Motor neuron (in vitro differentiated cells): Measurements from ENCODE around the gene SEPTIN5. TPM values are rescaled to one million over a fixed set of nuclear protein-coding genes. Genes with fewer than 3 reads are reported as not detected.
A peak's percentile ranks its signal among the peaks of the same experiment; 100 is the strongest.

Source experiments
- ATAC-seq, 8 experiments: fragments of 200-7000 bp; cut with Tn5 transposase; replicated peaks in 6 of 8; 2 replicates each; pipeline ENCODE4 v1.8.0; 2021; ENCODE audit warnings: mild to moderate bottlenecking in 8 of 8, moderate library complexity in 8 of 8
- H3K27ac ChIP-seq, 2 donors: fragments of 250-450 bp; sonication (Bioruptor Pico); 2 replicates each; pipeline ENCODE4 v1.9.0; 2021; ENCODE audit warnings: antibody characterized with exemption in 2 of 2, mild to moderate bottlenecking in 2 of 2, moderate library complexity in 1 of 2
- H3K4me1 ChIP-seq, 2 donors: fragments of 250-450 bp; sonication (Bioruptor Pico); replicated peaks in 1 of 2; 2 replicates each; pipeline ENCODE4 v1.6.1; 2021; ENCODE audit warnings: antibody characterized with exemption in 2 of 2, mild to moderate bottlenecking in 2 of 2, moderate library complexity in 1 of 2
- H3K4me3 ChIP-seq, 5 donors: fragments of 250-450 bp; sonication (Bioruptor Pico); 2 replicates each; pipeline ENCODE4 v1.9.0; 2021; ENCODE audit warnings: antibody characterized with exemption in 5 of 5, mild to moderate bottlenecking in 5 of 5, moderate library complexity in 4 of 5
- WGBS, 10 experiments: fragments of 450-650 bp; shearing (Covaris generic); methylation state at CpG; one replicate each; pipeline ENCODE4 v1.0.0; 2022; 5-methylcytosine and 5-hydroxymethylcytosine counted together
- in situ Hi-C, 9 experiments: fragments of 400-800 bp; cut with MboI; loops; one replicate each; pipeline ENCODE4 v1.15.0; 2021; ENCODE audit warnings: low sequenced_read_pairs in 9 of 9, low pct_unique_long_range_greater_than_20kb in 2 of 9; ENCODE audit not compliant: unreplicated experiment in 9 of 9
- total RNA-seq, 8 experiments: library from RNA; unstranded; fragments of 300-600 nt; gene quantifications; 2 replicates each; pipeline versions ENCODE4 v1.2.3 to v1.2.4, GENCODE V29; 2022

SEPTIN5 gene
- total RNA-seq, 8 experiments from 2014 or later, result 10.4 to 70.3 (median 46.3) TPM

GRCh38 chr22:19713650-19714311, 522 bp upstream of the SEPTIN5 start:
- H3K4me3 ChIP-seq, result peak overlapping the region; percentile 40 to 90 (median 66)
- peak overlapping the region; percentile 9 to 40 for H3K27ac ChIP-seq
- in situ Hi-C loops, result loop anchor here in 1 of 9 experiments (25.0 kb wide), 1 partner anchor 199 kb away; no protein-coding TSS in a partner anchor
- ATAC-seq, result peak; percentile 2 to 44 (median 22)
- H3K4me1 ChIP-seq, result peaks cover 16 to 26% of the 10 kb centered on the region in 2 donors
- WGBS, 10 experiments, result 40 to 88% (median 45%) methylated on average over 1 to 14 of the region's 38 CpGs; no CpG with 5 or more reads in 5 of the 10 experiments

DNA sequence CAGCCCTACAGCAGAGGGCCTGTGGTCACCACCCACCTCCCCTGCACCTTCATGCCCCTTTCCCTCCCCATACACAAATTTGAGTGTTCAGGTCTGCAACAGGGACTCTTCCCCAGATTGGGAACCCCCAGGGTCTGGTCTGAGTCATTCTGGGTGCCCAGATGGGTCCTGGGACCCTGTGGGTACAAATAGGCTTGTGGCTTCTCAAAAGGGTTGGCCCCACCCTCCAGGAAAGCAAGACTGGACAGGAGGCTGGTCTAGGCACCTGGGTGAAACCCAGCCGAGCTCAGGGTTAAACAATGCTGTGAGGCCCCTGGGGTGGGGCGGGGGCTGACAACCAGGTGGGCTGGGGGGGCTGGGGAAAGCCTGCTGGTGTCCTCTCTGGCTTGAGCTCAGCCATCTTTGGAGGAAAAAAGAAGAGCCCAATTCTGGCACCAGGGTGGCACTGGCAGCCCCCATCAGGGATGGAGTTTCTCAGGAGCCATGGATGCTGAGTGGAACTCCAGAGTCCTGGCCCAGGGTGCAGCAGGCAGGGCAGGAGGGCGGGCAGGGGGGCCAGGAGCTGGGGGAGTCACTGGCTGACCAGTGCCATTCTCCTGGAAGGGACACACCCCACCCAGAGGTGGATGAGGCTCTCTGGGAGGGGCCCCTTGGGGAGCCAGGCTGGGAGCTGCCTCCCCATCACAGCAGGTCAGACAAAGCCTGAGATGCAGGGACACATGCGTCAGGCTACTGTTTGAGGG, 1.1 kb downstream of the SEPTIN5 start:
- peaks cover 20 to 23% of the 10 kb centered on the region in 2 donors for H3K4me1 ChIP-seq
- WGBS, 10 experiments, result 72 to 83% methylated on average over 1 to 2 of the region's 4 CpGs; no CpG with 5 or more reads in 8 of the 10 experiments

DNA sequence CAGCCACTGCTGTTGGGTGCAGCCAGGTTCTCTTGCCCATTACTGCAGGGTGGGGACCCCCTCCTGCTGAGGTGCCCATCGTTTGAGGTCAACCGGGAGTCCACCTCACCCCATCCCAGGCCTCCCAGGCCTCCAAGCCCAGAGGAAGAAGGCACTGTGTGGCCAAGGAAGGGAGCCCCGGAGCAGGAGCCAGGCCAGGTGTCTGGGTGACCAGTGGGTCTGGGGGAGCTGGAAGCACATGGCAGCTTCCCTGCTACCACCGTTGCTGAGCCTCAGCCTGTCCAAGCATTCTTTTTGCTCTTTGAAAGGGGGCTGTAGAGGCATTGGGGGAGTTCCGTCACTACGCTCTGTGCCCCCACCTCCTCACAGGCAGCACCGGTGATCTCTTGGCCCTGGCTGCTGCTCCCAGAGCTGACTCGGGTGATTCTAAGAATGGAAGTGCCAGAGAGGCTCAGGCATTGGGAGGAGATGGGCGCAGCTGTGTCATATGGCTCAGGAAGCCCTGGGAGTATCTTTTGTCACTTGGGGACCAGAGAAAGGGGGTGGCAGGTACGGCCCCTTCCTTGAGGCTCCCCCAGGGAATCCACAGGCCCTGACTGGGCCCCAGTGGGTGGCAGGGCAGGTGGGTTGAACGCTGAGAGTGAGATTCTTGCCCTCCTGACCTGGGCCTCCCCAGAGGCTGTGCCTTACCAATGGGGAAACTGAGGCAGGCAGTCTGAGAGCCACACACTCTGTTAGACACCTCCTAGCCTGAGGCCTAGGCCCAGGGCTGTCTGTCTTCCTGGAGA, 1.9 kb downstream of the SEPTIN5 start:
- Histone ChIP-seq H3K27ac (no peak overlapping the region), H3K4me3 (no peak overlapping the region), H3K4me1 (peaks cover 22 to 24% of the 10 kb centered on the region in 2 donors)
- in situ Hi-C loops, result loop anchor here in 1 of 9 experiments (25.0 kb wide), 1 partner anchor 196 kb away; no protein-coding TSS in a partner anchor
- ATAC-seq, result no peak
- 38 to 100% (median 90%) methylated on average over 2 to 6 of the region's 11 CpGs; no CpG with 5 or more reads in 5 of the 10 experiments for WGBS, 10 experiments

More for the DNA sequence above, 1.1 kb downstream of the SEPTIN5 start:
- Histone ChIP-seq H3K4me3 (peak overlapping the region; percentile 40 to 90 (median 66)), H3K27ac (peak overlapping the region in 1 of 2 donors; percentile 40)
- ATAC-seq, result no peak
- in situ Hi-C loops, result loop anchor here in 1 of 9 experiments (25.0 kb wide), 1 partner anchor 197 kb away; no protein-coding TSS in a partner anchor

- ATAC-seq, result no peak
- in situ Hi-C loops, result loop anchor here in 1 of 9 experiments (25.0 kb wide), 1 partner anchor 196 kb away; no protein-coding TSS in a partner anchor
- Histone ChIP-seq H3K4me1 (peaks cover 27 to 29% of the 10 kb centered on the region in 2 donors), H3K4me3 (no peak overlapping the region), H3K27ac (no peak overlapping the region)
- 100% methylated on average over 1 of the region's 1 CpG; no CpG with 5 or more reads in 9 of the 10 experiments for WGBS, 10 experiments
Measured at GRCh38 chr22:19716829-19717105, 2.5 kb downstream of the SEPTIN5 start.

DNA sequence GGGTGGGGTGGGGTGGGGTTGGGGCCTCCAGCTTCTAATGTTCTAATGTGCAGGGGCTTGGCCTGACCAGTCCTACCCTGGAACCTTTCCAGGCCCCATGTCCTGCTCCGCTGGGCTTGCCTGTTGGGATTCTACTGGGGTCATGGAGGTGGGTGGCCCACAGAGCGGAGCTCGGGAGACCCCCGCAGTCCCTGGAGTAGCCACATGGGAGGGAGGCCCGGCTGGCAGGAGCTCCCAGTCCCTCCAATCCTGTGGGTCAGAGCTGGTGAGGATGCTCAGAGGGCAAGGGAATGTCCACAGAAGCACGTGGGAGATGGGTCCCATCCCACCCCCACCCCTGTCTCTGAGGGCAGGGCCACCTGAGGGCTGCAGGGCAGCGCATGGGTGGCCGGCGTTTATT, 2.9 kb downstream of the SEPTIN5 start:
- Histone ChIP-seq H3K4me1 (peaks cover 31 to 33% of the 10 kb centered on the region in 2 donors), H3K27ac (no peak overlapping the region), H3K4me3 (no peak overlapping the region)
- no peak for ATAC-seq
- in situ Hi-C loops, result loop anchor here in 1 of 9 experiments (25.0 kb wide), 1 partner anchor 195 kb away; no protein-coding TSS in a partner anchor
- 60 to 100% (median 75%) methylated on average over 1 to 2 of the region's 9 CpGs; no CpG with 5 or more reads in 6 of the 10 experiments for WGBS, 10 experiments

- in situ Hi-C loops, result loop anchor here in 1 of 9 experiments (25.0 kb wide), 1 partner anchor 194 kb away; no protein-coding TSS in a partner anchor
- H3K4me1 ChIP-seq, result peaks cover 38 to 40% of the 10 kb centered on the region in 2 donors
- peak; percentile 62 to 87 (median 68) for ATAC-seq
- 10 to 80% methylated on average over 1 to 2 of the region's 96 CpGs; no CpG with 5 or more reads in 8 of the 10 experiments for WGBS, 10 experiments
- no peak overlapping the region for H3K27ac ChIP-seq
- H3K4me3 ChIP-seq, result peak overlapping the region; percentile 32 to 52 (median 33)
Measured at GRCh38 chr22:19717691-19718455, 3.6 kb downstream of the SEPTIN5 start.

DNA sequence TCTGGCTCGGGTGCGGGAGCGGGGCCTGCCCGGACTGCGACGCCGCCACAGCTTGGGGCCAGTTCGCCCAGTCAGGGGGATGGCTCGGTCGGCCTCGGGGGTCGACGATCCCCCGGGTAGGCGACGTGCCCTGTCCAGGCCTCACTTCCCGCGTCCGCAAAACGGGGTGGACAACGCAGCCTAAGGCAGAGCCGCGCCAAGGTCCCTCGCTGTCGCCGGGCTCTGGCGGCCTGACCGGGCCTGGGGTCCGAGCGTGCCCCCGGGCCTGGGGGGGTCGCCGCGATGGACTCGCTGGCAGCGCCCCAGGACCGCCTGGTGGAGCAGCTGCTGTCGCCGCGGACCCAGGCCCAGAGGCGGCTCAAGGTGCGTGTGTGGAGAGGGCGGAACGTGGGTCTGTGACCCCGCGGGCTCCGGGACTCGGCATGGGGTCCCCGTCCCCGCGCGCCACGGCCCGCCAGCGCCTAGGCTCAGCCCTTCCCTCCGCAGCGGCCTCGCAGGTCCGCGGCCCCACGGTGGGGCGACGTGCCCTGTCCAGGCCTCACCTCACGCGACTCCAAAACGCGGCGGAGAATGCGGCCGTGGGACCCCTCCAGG, 4.2 kb downstream of the SEPTIN5 start:
- Histone ChIP-seq H3K27ac (peak overlapping the region in 1 of 2 donors; percentile 3), H3K4me3 (peak overlapping the region; percentile 32 to 52 (median 33)), H3K4me1 (peaks cover 45 to 47% of the 10 kb centered on the region in 2 donors)
- WGBS, 10 experiments, result 20% methylated on average over 1 of the region's 70 CpGs; no CpG with 5 or more reads in 9 of the 10 experiments
- in situ Hi-C loops, result loop anchor here in 1 of 9 experiments (25.0 kb wide), 1 partner anchor 194 kb away; no protein-coding TSS in a partner anchor
- peak in 2 of 8 experiments; percentile 0 to 2 for ATAC-seq

DNA sequence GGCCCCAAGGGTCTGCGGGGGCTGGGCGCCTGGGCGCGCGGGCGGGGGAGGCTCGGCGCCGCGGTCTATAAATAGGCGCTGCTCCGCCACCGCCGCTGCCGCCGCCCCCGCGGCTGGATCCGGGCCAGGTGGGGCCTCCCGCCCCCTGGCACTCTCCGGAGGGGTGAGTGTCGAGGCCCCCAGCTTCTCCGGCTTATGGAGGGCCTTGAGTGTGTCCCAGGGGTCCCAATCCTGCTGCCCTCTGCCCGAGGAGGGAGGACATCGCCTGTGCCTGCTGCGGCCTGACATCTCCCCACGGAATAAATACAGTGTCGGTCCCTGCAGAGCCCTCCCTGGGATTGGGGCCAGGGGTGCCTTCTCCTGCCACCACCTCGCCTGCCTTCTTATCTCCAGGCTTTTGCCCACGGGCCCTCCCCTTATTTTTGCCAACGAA, 4.8 kb downstream of the SEPTIN5 start:
- WGBS, 10 experiments, result 90% methylated on average over 2 of the region's 31 CpGs; no CpG with 5 or more reads in 8 of the 10 experiments
- ATAC-seq, result no peak
- Histone ChIP-seq H3K4me3 (peak overlapping the region in 2 of 5 donors; percentile 42 to 52), H3K27ac (no peak overlapping the region), H3K4me1 (peaks cover 49 to 50% of the 10 kb centered on the region in 2 donors)
- in situ Hi-C loops, result loop anchor here in 1 of 9 experiments (25.0 kb wide), 1 partner anchor 193 kb away; no protein-coding TSS in a partner anchor

- Histone ChIP-seq H3K4me1 (peaks cover 50 to 52% of the 10 kb centered on the region in 2 donors), H3K4me3 (no peak overlapping the region), H3K27ac (no peak overlapping the region)
- in situ Hi-C loops, result loop anchor here in 2 of 9 experiments (10.0 to 25.0 kb wide), 2 partner anchors 193 to 195 kb away; no protein-coding TSS in a partner anchor
- ATAC-seq, result no peak
- 60 to 100% (median 82%) methylated on average over 1 to 6 of the region's 12 CpGs; no CpG with 5 or more reads in 3 of the 10 experiments for WGBS, 10 experiments
Measured at GRCh38 chr22:19719488-19720021, 5.3 kb downstream of the SEPTIN5 start.

- Histone ChIP-seq H3K4me3 (no peak overlapping the region), H3K4me1 (peaks cover 49 to 55% of the 10 kb centered on the region in 2 donors), H3K27ac (peak overlapping the region in 1 of 2 donors; percentile 14)
- in situ Hi-C loops, result loop anchor here in 2 of 9 experiments (10.0 to 25.0 kb wide), 2 partner anchors 192 to 195 kb away; no protein-coding TSS in a partner anchor
- no peak for ATAC-seq
- 50 to 93% (median 86%) methylated on average over 2 to 9 of the region's 26 CpGs; no CpG with 5 or more reads in 5 of the 10 experiments for WGBS, 10 experiments
Measured at GRCh38 chr22:19720150-19720827, 6.0 kb downstream of the SEPTIN5 start.
